Measurements from ENCODE around the gene LRRC59. TPM values are rescaled to one million over a fixed set of nuclear protein-coding genes. Genes with fewer than 3 reads are reported as not detected.
A peak's percentile ranks its signal among the peaks of the same experiment; 100 is the strongest.

The LRRC59 gene
- total and polyA plus RNA-seq, 2 of the 13 experiments (the other 11 are each of a cell fraction or from before 2014, with no cell fraction given) = 87.3 to 222 TPM

- 76% methylated on average over 2 of the region's 2 CpGs for WGBS (ENCODE audit: low lambda C conversion rate)
- CTCF ChIA-PET (ENCODE audit: low intra/inter-chr PET ratio, low total read pairs) = no interaction called here
- no peak overlapping the region for H3K9ac ChIP-seq (ENCODE audit: insufficient read depth, low read depth, low read length)
- in situ Hi-C loops (cut with HindIII; ENCODE audit: extremely low pct_ligation_motif_present, low pct_unique_long_range_greater_than_20kb) (no loop called here), intact Hi-C loops (cut with micrococcal nuclease; ENCODE audit: unreplicated experiment) (no loop called here)
- no peak overlapping the region for H2AFZ ChIP-seq (ENCODE audit: low read length)
- ATAC-seq = no peak
- no peak for DNase-seq (ENCODE audit: low spot score)
- peaks cover 30% of the 10 kb centered on the region for H3K4me1 ChIP-seq (ENCODE audit: insufficient read depth, low read length)
- no peaks in the 10 kb centered on the region for H3K27me3 ChIP-seq (ENCODE audit: control insufficient read depth in 1 of 2, insufficient read depth in 2 of 2, low read length in 2 of 2)
- no peak overlapping the region for H3K27ac ChIP-seq (ENCODE audit: extremely low read length, insufficient read depth, low read length)
- H3K4me3 ChIP-seq (replicated peaks in 1 of 3; ENCODE audit: insufficient read depth in 1 of 3, low read depth in 2 of 3, low read length in 3 of 3) = no peak overlapping the region
- peaks cover 7% of the 10 kb centered on the region for H3K79me2 ChIP-seq (ENCODE audit: insufficient read depth, low read length)
- no peak for FAIRE-seq
- H3K4me2 ChIP-seq (ENCODE audit: low read depth, low read length) = no peak overlapping the region
- BruUV-seq (replicated peaks) = no TSS peak
- H4K20me1 ChIP-seq (ENCODE audit: insufficient read depth, low read length) = no peaks in the 10 kb centered on the region
- H3K9me3 ChIP-seq (ENCODE audit: low read length) = no peaks in the 10 kb centered on the region
- TF ChIP-seq ZNF652 (CRISPR knock-in tag; IDR thresholded peaks at IDR 0.05; ENCODE audit: borderline replicate concordance, low read depth) = peak; percentile 77
- TF ChIP-seq TMF1 (CRISPR knock-in tag; IDR thresholded peaks at IDR 0.05; ENCODE audit: low read depth) = no peak
- no peak for TF ChIP-seq ZNF318 (CRISPR knock-in tag; IDR thresholded peaks at IDR 0.05)
- TF ChIP-seq KLF12 (CRISPR knock-in tag; IDR thresholded peaks at IDR 0.05; ENCODE audit: borderline replicate concordance) = no peak
- POLR2A ChIA-PET = interaction anchor here (2.0 kb wide), 1 partner anchor 32 kb away, joined by 12 read pairs; the partner anchor contains the start of gene LRRC59
- H3K36me3 ChIP-seq (replicated peaks in 1 of 2; ENCODE audit: control insufficient read depth in 1 of 2, insufficient read depth in 2 of 2, low read length in 2 of 2) = peaks cover 28 to 51% of the 10 kb centered on the region in 2 experiments
These were observed 32.2 kb downstream of the LRRC59 start for GRCh38 chr17:50365165-50365564.

Data from HepG2 (cell line).